Activated CD8-positive, alpha-beta T cell treated with anti-CD3 and anti-CD28 coated beads for 36 hours (primary cell): ENCODE measurements around the gene FITM1. TPM values are rescaled to one million over a fixed set of nuclear protein-coding genes. Genes with fewer than 3 reads are reported as not detected.
A peak's percentile ranks its signal among the peaks of the same experiment; 100 is the strongest.

Source experiments
- ATAC-seq: fragments of 200-7000 bp; cut with Tn5 transposase; one replicate; pipeline ENCODE4 v1.10.0; 2021; ENCODE audit warnings: mild to moderate bottlenecking, moderate library complexity
- CTCF ChIA-PET: fragments of 350-600 bp; sonication (Branson Sonifier 250); formaldehyde crosslinking; loops from one replicate; lab custom pipeline; 2021; ENCODE audit warnings: antibody characterized with exemption; lab: Charles Lee
- POLR2A ChIA-PET: fragments of 350-600 bp; sonication (Branson Sonifier 250); formaldehyde crosslinking; loops from one replicate; lab custom pipeline; 2021; ENCODE audit warnings: antibody characterized with exemption; lab: Charles Lee
- DNase-seq: peaks from one replicate; pipeline ENCODE4 v3.0.0-alpha.2; 2020
- H3K27ac Mint-ChIP-seq: one replicate; pipeline ENCODE4 v1.8.0; 2021; ENCODE audit warnings: mild to moderate bottlenecking, mixed read lengths
- H3K27me3 Mint-ChIP-seq: one replicate; pipeline ENCODE4 v1.8.0; 2021; ENCODE audit warnings: mixed read lengths
- H3K36me3 Mint-ChIP-seq: one replicate; pipeline ENCODE4 v1.8.0; 2021; ENCODE audit warnings: low read depth, mixed read lengths
- H3K4me1 Mint-ChIP-seq: one replicate; pipeline ENCODE4 v1.8.0; 2021; ENCODE audit warnings: low read depth, mixed read lengths
- H3K4me3 Mint-ChIP-seq: one replicate; pipeline ENCODE4 v1.8.0; 2021; ENCODE audit warnings: mild to moderate bottlenecking, moderate library complexity, mixed read lengths
- H3K9me3 Mint-ChIP-seq: one replicate; pipeline ENCODE4 v1.8.0; 2021; ENCODE audit warnings: mixed read lengths
- intact Hi-C: fragments of 100-400 bp; cut with micrococcal nuclease; formaldehyde crosslinking; loops from one replicate; pipeline ENCODE4 v1.10.0; 2022
- total RNA-seq, 2 experiments: library from RNA; stranded (reverse); gene quantifications; one replicate each; pipeline ENCODE4 v1.2.3, GENCODE V29; 2021
- TF ChIP-seq, protein P1 (sequence below): fragments of 200-600 bp; IDR thresholded peaks from one replicate; pipeline ENCODE4 v1.8.0; 2022; ENCODE audit warnings: antibody characterized with exemption, mild to moderate bottlenecking

Gene FITM1
- total RNA-seq, 2 experiments from 2014 or later = 0.56 to 0.69 TPM

- Mint-ChIP-seq H3K4me1 (peaks cover 39% of the 10 kb centered on the region), H3K9me3 (no peaks in the 10 kb centered on the region), H3K4me3 (peak within 1 kb of the TSS; percentile 91), H3K27ac (peak within 1 kb of the TSS; percentile 99), H3K27me3 (no peaks in the 10 kb centered on the region), H3K36me3 (peaks cover 66% of the 10 kb centered on the region)
- intact Hi-C loops = no loop called here
- ATAC-seq (peak; percentile 88), DNase-seq (peak; percentile 99)
- ChIA-PET POLR2A (interaction anchor here (0.5 to 7.3 kb wide), 32 partner anchors 11 to 269 kb away, joined by 3 to 178 read pairs (median 6); partner anchors contain the start of genes CBLN3, CHMP4A, DCAF11 and EMC9), CTCF (interaction anchor here (0.6 to 5.0 kb wide), 42 partner anchors 9 to 270 kb away, joined by 3 to 91 read pairs (median 6); partner anchors contain the start of genes CIDEB, DCAF11, DHRS1 and EMC9)
- TF ChIP-seq, protein P1, sequence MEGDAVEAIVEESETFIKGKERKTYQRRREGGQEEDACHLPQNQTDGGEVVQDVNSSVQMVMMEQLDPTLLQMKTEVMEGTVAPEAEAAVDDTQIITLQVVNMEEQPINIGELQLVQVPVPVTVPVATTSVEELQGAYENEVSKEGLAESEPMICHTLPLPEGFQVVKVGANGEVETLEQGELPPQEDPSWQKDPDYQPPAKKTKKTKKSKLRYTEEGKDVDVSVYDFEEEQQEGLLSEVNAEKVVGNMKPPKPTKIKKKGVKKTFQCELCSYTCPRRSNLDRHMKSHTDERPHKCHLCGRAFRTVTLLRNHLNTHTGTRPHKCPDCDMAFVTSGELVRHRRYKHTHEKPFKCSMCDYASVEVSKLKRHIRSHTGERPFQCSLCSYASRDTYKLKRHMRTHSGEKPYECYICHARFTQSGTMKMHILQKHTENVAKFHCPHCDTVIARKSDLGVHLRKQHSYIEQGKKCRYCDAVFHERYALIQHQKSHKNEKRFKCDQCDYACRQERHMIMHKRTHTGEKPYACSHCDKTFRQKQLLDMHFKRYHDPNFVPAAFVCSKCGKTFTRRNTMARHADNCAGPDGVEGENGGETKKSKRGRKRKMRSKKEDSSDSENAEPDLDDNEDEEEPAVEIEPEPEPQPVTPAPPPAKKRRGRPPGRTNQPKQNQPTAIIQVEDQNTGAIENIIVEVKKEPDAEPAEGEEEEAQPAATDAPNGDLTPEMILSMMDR = peak; percentile 81
Observed at GRCh38 chr14:24160850-24161804, 30.7 kb downstream of the FITM1 start, which contains the start of gene IRF9. Gene IRF9, plus strand, starts transcription at chr14:24161265. Its CDS starts 880 bp downstream, at chr14:24162145.

DNA sequence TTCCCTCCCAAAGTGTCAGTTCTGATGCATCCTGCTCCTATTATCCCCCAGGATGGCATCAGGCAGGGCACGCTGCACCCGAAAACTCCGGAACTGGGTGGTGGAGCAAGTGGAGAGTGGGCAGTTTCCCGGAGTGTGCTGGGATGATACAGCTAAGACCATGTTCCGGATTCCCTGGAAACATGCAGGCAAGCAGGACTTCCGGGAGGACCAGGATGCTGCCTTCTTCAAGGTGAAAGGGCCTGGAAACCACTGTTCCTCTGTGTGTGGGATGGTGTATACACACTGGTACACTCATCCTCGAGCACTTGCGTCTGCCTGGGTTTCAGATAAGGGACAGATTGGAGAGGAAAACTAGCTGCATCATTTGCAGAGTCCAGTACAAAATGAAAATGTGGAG lies 31.6 kb downstream of the FITM1 start:
- DNase-seq (peak; percentile 49), ATAC-seq (no peak)
- H3K4me3 Mint-ChIP-seq = peak overlapping the region; percentile 91
- no peaks in the 10 kb centered on the region for H3K27me3 Mint-ChIP-seq
- H3K4me1 Mint-ChIP-seq = peaks cover 39% of the 10 kb centered on the region
- intact Hi-C loops = no loop called here
- CTCF ChIA-PET = interaction anchor here (0.9 to 5.0 kb wide), 18 partner anchors 8 to 269 kb away, joined by 3 to 91 read pairs (median 10); partner anchors contain the start of genes DCAF11, EMC9, IPO4 and MDP1
- POLR2A ChIA-PET = interaction anchor here (0.6 to 7.3 kb wide), 21 partner anchors 10 to 81 kb away, joined by 3 to 178 read pairs (median 14); partner anchors contain the start of genes CHMP4A, DCAF11, EMC9 and IPO4
- peaks cover 61% of the 10 kb centered on the region for H3K36me3 Mint-ChIP-seq
- no peaks in the 10 kb centered on the region for H3K9me3 Mint-ChIP-seq
- TF ChIP-seq, protein P1 = no peak
- peak overlapping the region; percentile 99 for H3K27ac Mint-ChIP-seq

DNA sequence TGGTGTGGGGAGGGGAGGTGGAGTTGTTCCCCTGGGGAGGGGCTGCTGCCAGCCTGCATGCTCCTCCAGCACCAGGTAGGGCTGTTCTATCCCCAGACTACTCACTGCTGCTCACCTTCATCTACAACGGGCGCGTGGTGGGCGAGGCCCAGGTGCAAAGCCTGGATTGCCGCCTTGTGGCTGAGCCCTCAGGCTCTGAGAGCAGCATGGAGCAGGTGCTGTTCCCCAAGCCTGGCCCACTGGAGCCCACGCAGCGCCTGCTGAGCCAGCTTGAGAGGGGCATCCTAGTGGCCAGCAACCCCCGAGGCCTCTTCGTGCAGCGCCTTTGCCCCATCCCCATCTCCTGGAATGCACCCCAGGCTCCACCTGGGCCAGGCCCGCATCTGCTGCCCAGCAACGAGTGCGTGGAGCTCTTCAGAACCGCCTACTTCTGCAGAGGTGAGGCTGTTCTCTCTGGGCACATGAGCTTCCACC lies 34.1 kb downstream of the FITM1 start:
- Mint-ChIP-seq H3K36me3 (peaks cover 62% of the 10 kb centered on the region), H3K27me3 (no peaks in the 10 kb centered on the region), H3K4me1 (peaks cover 49% of the 10 kb centered on the region), H3K4me3 (no peak overlapping the region), H3K27ac (peak overlapping the region; percentile 99), H3K9me3 (no peaks in the 10 kb centered on the region)
- DNase-seq = no peak
- ChIA-PET POLR2A (interaction anchor here (0.7 to 7.3 kb wide), 18 partner anchors 8 to 69 kb away, joined by 3 to 178 read pairs (median 5); partner anchors contain the start of genes DCAF11, IPO4, PSME2 and RNF31), CTCF (interaction anchor here (1.1 to 1.4 kb wide), 2 partner anchors 9 to 78 kb away, joined by 3 to 5 read pairs; partner anchors contain the start of gene TINF2)
- ATAC-seq = no peak
- intact Hi-C loops = no loop called here
- TF ChIP-seq, protein P1 = no peak

GRCh38 chr14:24165785-24166184 lies 35.3 kb downstream of the FITM1 start:
- H3K27ac Mint-ChIP-seq = peak overlapping the region; percentile 3
- CTCF ChIA-PET = interaction anchor here (0.7 to 1.4 kb wide), 3 partner anchors 8 to 77 kb away, joined by 3 to 5 read pairs (median 3); partner anchors contain the start of gene TINF2
- no peak for ATAC-seq

More at GRCh38 chr14:24165785-24166184, 35.3 kb downstream of the FITM1 start:
- POLR2A ChIA-PET = interaction anchor here (1.0 to 7.3 kb wide), 11 partner anchors 10 to 105 kb away, joined by 3 to 178 read pairs (median 5); partner anchors contain the start of genes IPO4, PSME2, RNF31 and TM9SF1
- no peak overlapping the region for H3K4me3 Mint-ChIP-seq
- H3K9me3 Mint-ChIP-seq = no peaks in the 10 kb centered on the region
- no peaks in the 10 kb centered on the region for H3K27me3 Mint-ChIP-seq
- peaks cover 43% of the 10 kb centered on the region for H3K4me1 Mint-ChIP-seq
- intact Hi-C loops = no loop called here
- TF ChIP-seq, protein P1 = no peak
- no peak for DNase-seq
- H3K36me3 Mint-ChIP-seq = peaks cover 60% of the 10 kb centered on the region
